Tracheal epithelial cell (primary cell): ENCODE data around the gene C13orf46. TPM values are rescaled to one million over a fixed set of nuclear protein-coding genes. Genes with fewer than 3 reads are reported as not detected.

Source experiments
- total RNA-seq: library from RNA; depleted of rRNA; stranded (reverse); fragments of >200 nt; gene quantifications from 2 replicates; pipeline ENCODE4 v1.2.1, GENCODE V29; 2014

The C13orf46 gene
- under 0.01 TPM in 1 of 2 replicates, not detected in the other for total RNA-seq

DNA sequence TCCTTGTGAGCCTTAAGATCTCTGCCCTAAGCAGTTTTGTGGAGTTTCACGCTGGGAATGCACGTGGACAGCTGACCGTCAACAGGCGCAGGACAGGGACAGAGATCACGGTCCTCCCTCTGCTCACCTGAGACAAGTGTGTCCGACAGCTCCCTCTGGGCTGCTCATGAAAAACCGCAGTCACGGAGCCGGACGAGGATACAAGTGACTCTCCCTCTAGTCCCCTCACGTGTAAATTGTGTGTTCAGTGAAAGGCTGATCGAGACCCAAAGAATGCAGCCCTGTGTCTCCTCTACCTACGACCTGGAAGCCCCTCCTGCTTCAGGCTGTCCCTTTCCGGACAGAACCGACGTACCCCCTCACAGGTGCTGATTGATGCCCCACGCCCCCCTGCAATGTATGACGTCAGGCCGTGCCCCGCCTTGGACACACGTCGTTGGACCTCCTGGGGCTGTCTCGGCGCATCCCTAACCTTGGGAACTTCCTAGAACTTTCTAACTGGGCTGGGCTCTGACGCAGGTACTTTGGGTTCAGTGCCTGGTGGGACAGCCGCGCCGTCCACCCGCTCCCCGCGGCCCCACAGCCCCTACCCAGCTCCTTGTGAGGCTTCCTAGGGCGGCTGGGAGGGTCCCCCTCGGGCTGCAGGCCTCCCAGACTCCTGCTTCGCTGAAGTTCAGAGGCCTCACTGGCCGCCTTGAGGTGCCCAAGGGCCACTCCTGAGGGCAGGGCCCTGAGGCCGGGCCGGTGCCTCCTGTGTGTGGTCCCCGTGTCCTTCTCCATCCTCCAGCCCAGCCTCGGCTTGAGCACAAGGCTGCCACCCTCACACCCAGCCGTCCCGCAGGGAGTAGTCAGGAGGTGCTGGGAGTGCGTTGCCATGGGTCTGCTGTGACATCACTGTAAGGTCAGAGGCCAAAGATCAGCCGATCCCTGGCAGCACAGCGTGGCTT, at the start of gene C13orf46:
Gene C13orf46, minus strand, starts transcription at position 859 of the 947 bp plus-strand sequence. Its CDS starts 79 bp downstream, at position 780.

Other genes starting within 250 kb of the C13orf46 start
- 0.48 and 3.0 TPM in 2 replicates for gene TMEM255B, start 214.8 kb downstream of the C13orf46 start, total RNA-seq
- 53.7 and 130 TPM in 2 replicates for gene GAS6, start 110.0 kb downstream of the C13orf46 start, total RNA-seq
- gene RASA3, start 158.5 kb upstream of the C13orf46 start, total RNA-seq, result 3.9 and 6.0 TPM in 2 replicates
- not detected in 2 replicates for gene CFAP97D2, start 205.2 kb upstream of the C13orf46 start, total RNA-seq